ENCODE data around the gene KCNE1. TPM values are rescaled to one million over a fixed set of nuclear protein-coding genes. Genes with fewer than 3 reads are reported as not detected.

The KCNE1 gene
- total RNA-seq, 1 experiment from 2014 or later, result not detected

DNA sequence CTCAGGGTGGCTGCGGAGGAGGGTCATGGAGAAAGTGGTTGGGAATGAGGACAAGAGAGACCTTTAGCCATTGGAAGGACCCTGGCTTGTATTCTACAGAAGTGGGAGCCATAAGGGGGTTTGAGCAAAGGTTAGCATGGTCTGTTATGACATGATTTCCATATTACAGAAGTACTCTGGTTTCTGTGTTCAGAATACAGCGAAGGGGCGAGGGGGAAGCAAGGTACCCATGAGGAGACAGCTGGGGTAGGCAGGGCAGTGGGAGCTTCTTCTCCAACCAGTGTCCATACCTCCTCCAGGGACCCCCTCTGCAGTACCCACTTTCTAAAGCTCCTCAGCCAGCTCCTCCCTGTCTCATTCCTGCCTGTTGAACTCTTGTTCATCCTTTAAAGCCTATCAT lies 21.9 kb upstream of the KCNE1 start:
- DNase-seq, result no peak

DNA sequence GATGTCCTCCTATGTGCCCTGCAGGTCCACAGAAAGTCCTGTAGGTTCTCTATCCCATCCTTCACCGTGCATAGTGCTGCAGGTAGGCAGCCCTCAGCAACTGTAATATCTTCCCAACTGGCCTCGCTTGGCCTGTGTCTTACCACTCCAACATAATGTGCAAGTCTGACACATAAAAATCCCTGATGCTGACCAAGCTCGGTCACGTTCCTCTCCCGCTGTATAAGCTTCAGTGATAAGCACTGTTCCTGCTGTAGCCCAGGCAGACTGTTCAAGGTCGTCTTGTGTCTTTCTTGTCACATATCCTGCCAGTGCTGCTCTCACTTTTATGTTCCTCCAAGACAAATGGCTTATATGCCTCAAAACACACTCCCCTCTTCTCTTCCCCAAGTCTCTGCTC lies 19.4 kb upstream of the KCNE1 start:
- 0 out of 2 replicates have a peak, but pooled peaks cover 4% of the 10 kb centered on the region for H4K20me1 ChIP-seq (ENCODE audit: insufficient read depth, low read depth, low read length)
- H3K9me3 ChIP-seq (ENCODE audit: low read length), result no peaks in the 10 kb centered on the region
- peaks cover 2% of the 10 kb centered on the region; the same call in 1 of the 2 replicates for H3K4me1 ChIP-seq (ENCODE audit: low read length)
- no peak overlapping the region for H3K9ac ChIP-seq (ENCODE audit: low read length)
- no peaks in the 10 kb centered on the region for H3K27me3 ChIP-seq (ENCODE audit: low read length)
- H3K4me3 ChIP-seq (ENCODE audit: low read length), result no peak overlapping the region
- H3K27ac ChIP-seq (ENCODE audit: low read length), result no peak overlapping the region
- no peak overlapping the region for H3K4me2 ChIP-seq (ENCODE audit: low read depth, low read length, poor library complexity, severe bottlenecking)
- no peaks in the 10 kb centered on the region for H3K36me3 ChIP-seq (ENCODE audit: insufficient read depth, low read length)
- H2AFZ ChIP-seq (ENCODE audit: low read length), result no peak overlapping the region
- no peaks in the 10 kb centered on the region for H3K79me2 ChIP-seq (ENCODE audit: low read length)
- DNase-seq, result no peak
- H3K9me2 ChIP-seq (replicated peaks; ENCODE audit: insufficient read depth, low read length), result no peaks in the 10 kb centered on the region

More for the DNA sequence above, 21.9 kb upstream of the KCNE1 start:
- H3K27me3 ChIP-seq (ENCODE audit: low read length), result no peaks in the 10 kb centered on the region
- H3K4me1 ChIP-seq (ENCODE audit: low read length), result no peaks in the 10 kb centered on the region
- H3K27ac ChIP-seq (ENCODE audit: low read length), result no peak overlapping the region
- no peaks in the 10 kb centered on the region for H3K9me2 ChIP-seq (replicated peaks; ENCODE audit: insufficient read depth, low read length)
- no peak overlapping the region for H3K9ac ChIP-seq (ENCODE audit: low read length)
- H3K79me2 ChIP-seq (ENCODE audit: low read length), result no peaks in the 10 kb centered on the region
- no peak overlapping the region for H2AFZ ChIP-seq (ENCODE audit: low read length)
- H3K9me3 ChIP-seq (ENCODE audit: low read length), result no peaks in the 10 kb centered on the region
- no peak overlapping the region for H3K4me2 ChIP-seq (ENCODE audit: low read depth, low read length, poor library complexity, severe bottlenecking)
- 0 out of 2 replicates have a peak, but pooled peaks cover 13% of the 10 kb centered on the region for H4K20me1 ChIP-seq (ENCODE audit: insufficient read depth, low read depth, low read length)
- H3K4me3 ChIP-seq (ENCODE audit: low read length), result no peak overlapping the region
- no peaks in the 10 kb centered on the region for H3K36me3 ChIP-seq (ENCODE audit: insufficient read depth, low read length)

DNA sequence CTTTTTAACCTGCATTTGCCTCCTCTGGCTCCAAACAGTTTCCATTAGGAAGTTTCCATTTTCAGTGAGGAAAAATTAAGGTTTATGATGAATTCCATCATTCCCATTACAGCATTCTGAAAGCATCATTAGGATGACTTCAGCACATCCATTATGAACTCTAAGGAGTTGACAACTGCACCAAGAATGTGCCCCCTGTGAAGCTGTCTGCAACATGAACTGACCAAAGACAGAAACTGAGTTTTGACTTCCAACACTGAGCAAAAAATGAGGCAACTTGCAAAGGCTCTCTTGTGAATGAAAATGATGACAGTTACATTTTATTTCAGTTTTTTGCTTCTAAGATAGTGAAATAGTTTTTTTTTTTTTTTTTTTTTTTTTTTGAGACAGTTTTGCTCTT lies 18.3 kb upstream of the KCNE1 start:
- H3K9me2 ChIP-seq (replicated peaks; ENCODE audit: insufficient read depth, low read length), result no peaks in the 10 kb centered on the region
- H3K36me3 ChIP-seq (ENCODE audit: insufficient read depth, low read length), result no peaks in the 10 kb centered on the region
- no peaks in the 10 kb centered on the region for H3K79me2 ChIP-seq (ENCODE audit: low read length)
- no peak overlapping the region for H2AFZ ChIP-seq (ENCODE audit: low read length)
- H3K4me1 ChIP-seq (ENCODE audit: low read length), result peaks cover 5% of the 10 kb centered on the region; the same call in 1 of the 2 replicates
- H3K4me3 ChIP-seq (ENCODE audit: low read length), result no peak overlapping the region
- H3K9me3 ChIP-seq (ENCODE audit: low read length), result no peaks in the 10 kb centered on the region
- H3K9ac ChIP-seq (ENCODE audit: low read length), result no peak overlapping the region
- H4K20me1 ChIP-seq (ENCODE audit: insufficient read depth, low read depth, low read length), result 0 out of 2 replicates have a peak, but pooled peaks cover 3% of the 10 kb centered on the region
- no peak for DNase-seq
- H3K4me2 ChIP-seq (ENCODE audit: low read depth, low read length, poor library complexity, severe bottlenecking), result no peak overlapping the region
- H3K27ac ChIP-seq (ENCODE audit: low read length), result no peak overlapping the region
- no peaks in the 10 kb centered on the region for H3K27me3 ChIP-seq (ENCODE audit: low read length)

- Histone ChIP-seq H3K4me3 (ENCODE audit: low read length) (no peak overlapping the region), H3K9me3 (ENCODE audit: low read length) (no peaks in the 10 kb centered on the region), H3K79me2 (ENCODE audit: low read length) (no peaks in the 10 kb centered on the region), H3K4me2 (ENCODE audit: low read depth, low read length, poor library complexity, severe bottlenecking) (no peak overlapping the region), H3K9ac (ENCODE audit: low read length) (no peak overlapping the region), H4K20me1 (ENCODE audit: insufficient read depth, low read depth, low read length) (0 out of 2 replicates have a peak, but pooled peaks cover 1% of the 10 kb centered on the region), H3K27ac (ENCODE audit: low read length) (no peak overlapping the region), H3K4me1 (ENCODE audit: low read length) (peaks cover 5% of the 10 kb centered on the region; the same call in 1 of the 2 replicates), H3K9me2 (replicated peaks; ENCODE audit: insufficient read depth, low read length) (no peaks in the 10 kb centered on the region), H3K36me3 (ENCODE audit: insufficient read depth, low read length) (no peaks in the 10 kb centered on the region), H3K27me3 (ENCODE audit: low read length) (no peaks in the 10 kb centered on the region), H2AFZ (ENCODE audit: low read length) (no peak overlapping the region)
- no peak for DNase-seq
Observed at GRCh38 chr21:34528131-34528561, 16.1 kb upstream of the KCNE1 start.

DNA sequence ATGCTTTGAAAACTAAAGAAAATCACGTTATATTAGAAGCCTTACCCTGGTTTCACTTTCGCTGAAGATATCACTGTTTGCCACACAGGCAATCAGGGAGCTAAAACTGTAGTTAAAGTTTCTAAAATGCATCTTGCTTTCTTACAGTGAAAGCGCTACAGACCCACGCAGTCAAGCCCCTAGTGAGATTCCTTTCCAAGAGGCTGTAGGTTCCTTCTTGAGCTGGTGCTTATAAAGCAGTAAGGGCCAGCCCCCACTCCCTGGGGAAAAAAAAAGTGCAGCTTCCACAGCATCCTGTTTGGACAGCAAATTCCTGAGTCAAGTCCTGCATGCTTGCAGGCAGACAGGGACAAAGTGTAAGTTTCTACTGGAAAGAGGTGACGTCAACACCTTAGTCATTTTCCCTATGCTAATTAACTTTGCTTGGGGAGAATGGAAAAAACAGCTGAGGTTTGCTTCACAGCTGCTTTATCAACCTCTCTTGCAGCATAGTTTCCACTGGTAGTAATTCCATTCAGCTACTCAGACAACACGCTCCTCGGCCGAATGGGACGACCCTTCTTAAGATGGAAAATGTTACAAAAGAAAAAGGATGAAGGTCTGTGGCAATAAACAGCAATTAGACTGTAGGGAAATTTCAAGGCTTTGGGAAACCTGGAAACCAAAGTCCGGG lies 14.7 kb upstream of the KCNE1 start:
- no peak for DNase-seq
- H3K4me3 ChIP-seq (ENCODE audit: low read length), result peak overlapping the region; percentile 32; the same call in 1 of the 2 replicates
- H3K27me3 ChIP-seq (ENCODE audit: low read length), result no peaks in the 10 kb centered on the region
- no peaks in the 10 kb centered on the region for H3K9me3 ChIP-seq (ENCODE audit: low read length)
- no peaks in the 10 kb centered on the region for H3K79me2 ChIP-seq (ENCODE audit: low read length)
- peaks cover 5% of the 10 kb centered on the region; the same call in 1 of the 2 replicates for H3K4me1 ChIP-seq (ENCODE audit: low read length)
- no peaks in the 10 kb centered on the region for H3K9me2 ChIP-seq (replicated peaks; ENCODE audit: insufficient read depth, low read length)
- no peak overlapping the region for H2AFZ ChIP-seq (ENCODE audit: low read length)
- no peak overlapping the region for H3K9ac ChIP-seq (ENCODE audit: low read length)
- H3K4me2 ChIP-seq (ENCODE audit: low read depth, low read length, poor library complexity, severe bottlenecking), result peak overlapping the region; percentile 37
- H3K27ac ChIP-seq (ENCODE audit: low read length), result no peak overlapping the region
- H3K36me3 ChIP-seq (ENCODE audit: insufficient read depth, low read length), result no peaks in the 10 kb centered on the region
- 0 out of 2 replicates have a peak, but pooled peaks cover 3% of the 10 kb centered on the region for H4K20me1 ChIP-seq (ENCODE audit: insufficient read depth, low read depth, low read length)

DNA sequence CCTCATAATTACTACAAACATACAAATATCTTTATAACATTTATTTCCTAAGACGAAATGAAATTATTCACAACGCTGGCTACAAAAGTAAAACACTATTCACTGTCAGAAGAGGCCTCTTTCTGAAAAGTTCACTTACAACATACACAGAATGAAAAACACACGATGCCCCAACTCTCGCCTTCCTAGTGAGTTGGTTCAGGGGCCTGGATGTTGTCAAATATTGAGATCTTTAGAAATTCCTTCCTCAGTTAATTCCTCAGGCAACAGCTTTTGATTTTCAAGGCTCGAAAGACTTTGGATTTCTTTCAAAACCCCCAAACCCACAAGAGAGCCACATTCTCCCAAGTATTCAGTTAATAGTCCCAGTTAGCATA lies 14.2 kb upstream of the KCNE1 start:
- no peak for DNase-seq
- H3K4me2 ChIP-seq (ENCODE audit: low read depth, low read length, poor library complexity, severe bottlenecking), result peak overlapping the region; percentile 37
- H3K9me2 ChIP-seq (replicated peaks; ENCODE audit: insufficient read depth, low read length), result no peaks in the 10 kb centered on the region
- H3K4me1 ChIP-seq (ENCODE audit: low read length), result peaks cover 5% of the 10 kb centered on the region; the same call in 1 of the 2 replicates
- H3K9me3 ChIP-seq (ENCODE audit: low read length), result no peaks in the 10 kb centered on the region
- no peak overlapping the region for H3K27ac ChIP-seq (ENCODE audit: low read length)
- no peaks in the 10 kb centered on the region for H3K36me3 ChIP-seq (ENCODE audit: insufficient read depth, low read length)
- H3K79me2 ChIP-seq (ENCODE audit: low read length), result no peaks in the 10 kb centered on the region
- H3K27me3 ChIP-seq (ENCODE audit: low read length), result no peaks in the 10 kb centered on the region
- H4K20me1 ChIP-seq (ENCODE audit: insufficient read depth, low read depth, low read length), result 0 out of 2 replicates have a peak, but pooled peaks cover 3% of the 10 kb centered on the region
- H3K9ac ChIP-seq (ENCODE audit: low read length), result no peak overlapping the region
- H3K4me3 ChIP-seq (ENCODE audit: low read length), result peak overlapping the region; percentile 32; the same call in 1 of the 2 replicates
- no peak overlapping the region for H2AFZ ChIP-seq (ENCODE audit: low read length)

DNA sequence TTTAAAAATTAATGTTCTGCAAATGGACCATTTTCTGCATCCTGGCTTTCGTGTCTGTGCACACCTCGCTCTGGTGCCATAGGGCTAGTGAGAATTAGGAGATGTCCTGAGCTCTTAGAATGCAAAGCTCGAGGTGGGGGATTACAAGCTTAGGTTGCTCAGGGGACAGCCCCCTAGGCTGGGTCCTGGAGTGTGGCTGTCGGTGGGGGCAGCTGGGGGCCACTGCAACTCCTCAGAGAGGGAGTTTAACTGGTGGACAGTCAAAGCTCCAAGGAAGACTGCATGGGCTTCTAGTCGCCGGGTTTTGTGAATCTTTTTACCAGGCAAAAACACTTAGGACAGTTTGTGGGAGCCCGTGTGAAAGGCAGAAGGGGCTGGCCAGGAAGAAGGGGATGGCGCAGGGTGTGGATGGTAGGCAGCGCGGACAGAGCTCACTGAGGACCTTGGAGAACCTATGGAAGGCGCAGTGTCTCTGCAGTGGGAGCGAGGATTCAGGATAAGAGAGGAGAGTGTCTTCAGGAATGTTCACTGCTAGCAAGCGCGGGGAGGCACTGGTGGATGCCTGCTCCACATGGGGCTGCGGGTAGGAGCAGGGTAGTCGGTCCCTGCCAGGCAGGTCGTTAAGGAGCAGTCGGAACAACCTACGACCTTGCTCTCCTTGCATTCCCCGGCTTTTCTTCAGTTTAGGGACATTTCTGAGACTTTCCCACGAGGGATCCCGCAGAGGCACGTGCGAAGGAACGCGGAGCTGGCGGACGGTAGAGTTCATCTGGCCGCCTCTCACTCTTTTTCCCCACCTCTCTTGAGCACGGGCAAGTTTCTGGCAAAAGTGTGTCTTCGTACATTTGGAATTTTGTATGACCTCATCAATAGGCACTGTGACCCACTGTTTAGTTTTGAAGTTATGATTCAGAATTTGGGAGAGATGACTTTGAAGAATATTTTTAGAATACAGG lies 12.9 kb upstream of the KCNE1 start:
- no peak overlapping the region for H2AFZ ChIP-seq (ENCODE audit: low read length)

More for the DNA sequence above, 12.9 kb upstream of the KCNE1 start:
- 0 out of 2 replicates have a peak, but pooled peaks cover 3% of the 10 kb centered on the region for H4K20me1 ChIP-seq (ENCODE audit: insufficient read depth, low read depth, low read length)
- H3K27me3 ChIP-seq (ENCODE audit: low read length), result no peaks in the 10 kb centered on the region
- no peak overlapping the region for H3K4me2 ChIP-seq (ENCODE audit: low read depth, low read length, poor library complexity, severe bottlenecking)
- no peaks in the 10 kb centered on the region for H3K9me3 ChIP-seq (ENCODE audit: low read length)
- H3K27ac ChIP-seq (ENCODE audit: low read length), result no peak overlapping the region
- no peaks in the 10 kb centered on the region for H3K79me2 ChIP-seq (ENCODE audit: low read length)
- peaks cover 5% of the 10 kb centered on the region; the same call in 1 of the 2 replicates for H3K4me1 ChIP-seq (ENCODE audit: low read length)
- no peak for DNase-seq
- no peaks in the 10 kb centered on the region for H3K9me2 ChIP-seq (replicated peaks; ENCODE audit: insufficient read depth, low read length)
- no peak overlapping the region for H3K9ac ChIP-seq (ENCODE audit: low read length)
- no peak overlapping the region for H3K4me3 ChIP-seq (ENCODE audit: low read length)
- H3K36me3 ChIP-seq (ENCODE audit: insufficient read depth, low read length), result no peaks in the 10 kb centered on the region
